Activated CD4-positive, CD25-positive, alpha-beta regulatory T cell treated with anti-CD3 and anti-CD28 coated beads, Interleukin-2, amount 50 U/mL, for 24 hours (primary cell): ENCODE results near the gene APOOL.

ENCODE experiments used
- ATAC-seq, 2 donors: fragments of 150-1000 bp; cut with Tn5 transposase; one replicate each; pipeline ENCODE4 v1.10.0; 2021; ENCODE audit warnings: mild to moderate bottlenecking in 1 of 2, moderate library complexity in 1 of 2

Gene APOOL

DNA sequence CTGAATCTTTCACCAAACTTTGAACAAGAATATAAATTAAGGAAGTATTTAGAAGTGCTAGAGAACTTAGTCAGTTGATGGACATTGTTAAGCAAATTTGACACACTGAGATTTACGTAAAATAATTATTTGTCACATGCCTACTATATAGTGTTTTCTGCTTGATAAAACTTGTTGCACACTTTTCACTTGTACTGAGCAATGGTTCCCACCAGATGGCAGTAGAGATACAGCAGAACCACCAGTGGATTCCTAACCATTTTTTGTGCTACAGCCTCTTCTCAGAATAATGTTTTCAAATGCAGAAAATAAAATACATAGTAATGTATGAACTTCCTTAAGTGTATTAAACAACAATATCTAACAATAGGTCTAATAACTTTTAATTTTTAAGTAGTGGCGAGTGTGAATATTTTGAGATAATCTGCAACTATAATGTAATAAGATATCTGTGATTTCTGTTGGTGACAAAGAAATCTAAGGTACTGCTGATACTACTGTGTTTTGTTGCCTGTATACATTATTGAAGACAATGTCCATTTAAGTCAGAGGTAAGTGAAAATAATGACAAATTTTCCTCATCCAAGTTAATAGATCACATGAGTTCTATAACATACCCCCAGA lies 81.2 kb downstream of the APOOL start:
- no peak for ATAC-seq

DNA sequence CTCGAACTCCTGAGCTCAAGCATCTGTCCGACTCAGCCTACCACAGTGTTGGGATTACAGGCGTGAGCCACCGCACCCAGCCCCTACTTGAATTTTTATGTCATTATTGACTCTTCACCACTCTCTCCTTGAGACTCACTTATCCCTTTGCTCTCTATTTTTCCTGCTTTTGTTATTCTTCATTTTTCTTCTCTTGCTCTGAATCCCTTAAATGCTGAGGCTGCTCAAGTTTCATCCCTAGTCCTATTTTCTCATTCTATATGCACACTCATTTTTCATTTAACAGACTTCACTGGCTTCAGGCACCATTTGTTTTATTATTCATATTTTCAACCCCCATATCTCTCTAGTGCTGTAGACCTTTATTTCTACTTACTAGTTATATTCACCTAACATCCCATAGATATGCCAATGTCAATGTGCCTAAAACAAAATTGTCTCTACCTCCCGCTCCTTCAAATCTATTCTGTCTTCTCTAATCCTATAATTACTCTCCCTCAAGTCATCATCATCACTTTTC lies 85.7 kb downstream of the APOOL start:
- no peak for ATAC-seq

DNA sequence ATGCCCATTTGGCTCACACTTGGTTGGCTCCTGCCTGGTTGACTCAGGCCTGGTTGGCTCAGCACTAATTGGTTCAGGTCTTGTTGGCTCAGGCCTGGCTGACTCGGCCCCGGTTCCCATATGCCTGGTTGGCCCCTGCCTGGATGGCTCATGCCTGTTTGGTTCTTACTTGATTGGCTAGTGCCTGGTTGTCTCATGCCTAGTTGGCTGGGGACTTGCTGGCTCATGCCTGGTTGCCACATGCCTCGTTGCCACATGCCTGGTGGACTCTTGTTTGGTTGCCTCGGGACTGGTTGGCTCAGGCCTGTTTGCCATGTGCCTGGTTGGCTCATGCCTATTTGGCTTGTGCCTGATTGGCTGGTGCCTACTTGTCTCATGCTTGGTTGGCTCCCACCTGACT lies 103.7 kb downstream of the APOOL start:
- ATAC-seq = no peak

DNA sequence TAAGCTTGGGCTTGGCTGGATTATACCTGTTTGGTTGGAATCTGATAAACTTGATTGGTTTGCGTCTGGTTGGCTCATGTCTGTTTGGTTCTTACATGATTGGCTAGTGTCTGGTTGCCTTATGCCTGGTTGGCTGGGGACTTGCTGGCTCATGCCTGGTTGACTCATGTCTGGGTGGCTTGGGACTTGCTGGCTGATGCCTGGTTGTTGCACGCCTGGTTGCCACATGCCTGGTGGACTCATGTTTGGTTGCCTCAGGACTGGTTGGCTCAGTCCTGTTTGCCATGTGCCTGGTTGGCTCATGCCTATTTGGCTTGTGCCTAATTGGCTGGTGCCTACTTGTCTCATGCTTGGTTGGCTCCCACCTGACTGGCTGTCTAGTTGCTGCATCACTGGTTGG lies 104.5 kb downstream of the APOOL start:
- ATAC-seq = no peak

DNA sequence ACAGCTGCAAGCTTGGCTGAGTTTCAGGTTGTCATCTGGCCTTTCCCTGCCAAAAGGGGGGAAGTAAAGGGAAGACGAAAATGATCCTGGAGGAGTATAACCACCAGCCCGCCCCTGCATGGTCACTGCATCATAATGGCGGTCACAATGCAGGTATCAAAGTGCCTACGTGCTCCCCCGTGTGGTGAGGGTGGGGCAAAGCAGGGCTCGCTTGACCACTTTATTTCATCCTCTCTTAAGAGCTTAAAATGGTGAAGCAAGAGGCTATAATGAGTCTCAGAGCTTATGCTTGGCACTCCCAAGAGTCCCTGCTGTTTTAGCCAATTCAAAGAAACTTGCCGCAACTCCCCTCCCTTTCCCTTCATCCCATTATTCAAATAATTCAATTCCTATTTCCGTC lies 105.6 kb downstream of the APOOL start:
- no peak for ATAC-seq

DNA sequence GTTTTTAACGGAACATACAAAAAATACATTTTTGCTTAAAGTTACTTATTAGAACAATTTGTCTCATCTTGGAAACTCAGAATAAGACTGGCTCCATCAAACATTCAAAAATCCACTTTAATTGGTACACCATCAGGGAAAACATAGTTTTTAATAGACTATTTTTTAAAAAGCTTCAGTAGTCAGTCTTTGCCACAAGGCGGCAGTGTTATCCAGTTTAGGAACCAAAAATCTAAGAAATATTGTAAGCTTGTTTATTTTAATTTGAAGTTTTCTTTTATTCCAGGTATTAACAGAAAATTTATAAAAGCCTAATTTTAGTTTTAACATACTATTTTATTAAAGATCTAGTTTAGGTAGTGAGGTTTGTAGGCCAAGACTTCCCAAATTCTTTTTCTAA lies 107.7 kb downstream of the APOOL start:
- no peak for ATAC-seq

DNA sequence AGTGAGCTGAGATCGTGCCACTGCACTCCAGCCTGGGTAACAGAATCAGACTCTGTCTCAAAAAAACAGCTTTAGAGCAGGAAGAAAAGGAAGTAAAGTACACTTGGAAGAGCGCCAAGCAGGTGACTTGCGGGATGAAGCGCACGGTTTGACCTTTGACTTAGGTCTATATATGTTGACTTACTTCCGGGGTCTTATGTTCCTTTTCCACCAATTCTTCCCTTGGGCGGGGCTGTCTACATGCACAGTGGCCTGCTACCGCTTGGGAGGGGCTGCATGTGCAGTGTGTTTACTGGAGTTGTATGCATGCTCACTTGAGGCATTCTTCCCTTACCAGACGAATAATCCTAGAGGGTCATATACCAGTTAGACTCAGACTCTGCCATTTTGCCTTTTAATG lies 108.6 kb downstream of the APOOL start:
- ATAC-seq = no peak

DNA sequence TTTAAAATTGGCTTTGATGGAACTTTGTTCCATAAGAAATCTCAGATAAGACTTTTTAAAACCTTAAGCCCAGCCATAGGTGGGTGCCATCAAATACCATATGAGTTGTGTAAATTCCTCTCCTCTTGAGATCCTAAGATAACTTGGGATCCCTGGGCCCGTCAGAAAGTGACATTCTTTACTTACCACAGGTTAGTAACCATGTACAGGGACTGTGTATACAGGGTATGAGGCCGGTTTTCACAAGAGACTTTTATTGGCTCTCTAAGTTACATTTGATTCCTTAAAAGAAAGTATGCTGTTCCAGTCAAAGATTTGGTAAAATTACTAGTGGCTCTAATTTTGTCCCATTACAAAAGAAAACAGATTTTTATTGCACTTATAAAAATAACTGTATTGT lies 110.1 kb downstream of the APOOL start:
- no peak for ATAC-seq

DNA sequence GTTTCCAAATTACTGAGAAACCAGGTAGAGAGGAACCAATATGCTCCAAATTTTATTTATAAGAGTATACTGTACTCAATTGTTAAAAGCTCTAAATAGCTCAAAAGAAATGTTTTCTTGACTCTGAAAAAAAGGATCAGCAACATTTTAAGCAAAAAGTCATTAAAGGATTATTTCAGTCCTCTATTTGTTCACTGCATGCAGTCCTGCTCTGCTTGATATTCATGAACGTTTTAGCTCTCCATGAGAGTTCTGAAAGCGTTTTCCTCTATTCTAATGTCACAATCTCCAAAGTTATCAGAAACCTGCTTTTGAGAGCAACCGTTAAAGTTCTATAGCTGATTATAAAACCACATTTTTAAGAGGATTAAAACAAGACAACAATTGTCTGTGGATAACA lies 110.5 kb downstream of the APOOL start:
- no peak for ATAC-seq

DNA sequence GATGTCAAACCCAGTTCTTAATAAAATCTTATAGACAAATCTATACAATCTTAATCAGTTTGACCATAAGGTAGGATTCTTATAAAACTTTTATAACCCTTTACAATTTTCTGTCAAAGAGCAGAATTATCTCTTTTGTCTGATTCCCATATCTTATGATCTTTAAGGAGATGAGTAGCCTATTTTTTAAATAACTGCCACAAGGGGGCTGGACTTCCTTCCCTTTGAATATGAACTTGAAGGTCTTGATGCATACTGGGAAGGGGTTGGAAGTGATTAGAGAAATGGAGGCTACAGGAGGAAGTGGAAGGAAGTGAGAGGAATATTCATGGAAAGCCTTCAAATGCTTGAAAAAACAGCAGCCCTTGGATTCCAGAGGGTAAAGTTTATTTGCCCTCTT lies 111.1 kb downstream of the APOOL start:
- ATAC-seq = no peak

DNA sequence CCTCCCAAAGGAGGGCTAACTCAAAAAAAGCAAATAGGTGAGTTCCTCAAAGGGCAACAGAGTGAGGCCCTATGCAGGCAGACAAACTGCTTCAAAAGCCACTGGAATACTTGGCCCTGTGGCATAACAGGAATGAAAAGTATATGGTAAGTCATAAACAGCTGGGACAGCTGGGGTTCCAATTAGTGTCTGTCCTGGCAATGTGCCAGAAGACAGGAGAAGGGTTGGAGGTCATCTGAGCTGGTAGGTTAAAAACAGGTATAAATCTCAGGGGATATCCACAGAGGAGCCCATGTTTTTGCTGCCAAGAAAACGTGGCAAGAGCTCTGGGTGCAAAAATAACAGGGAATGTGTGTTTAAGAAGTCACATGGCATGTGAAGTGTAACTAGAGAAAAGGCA lies 111.6 kb downstream of the APOOL start:
- ATAC-seq = no peak

DNA sequence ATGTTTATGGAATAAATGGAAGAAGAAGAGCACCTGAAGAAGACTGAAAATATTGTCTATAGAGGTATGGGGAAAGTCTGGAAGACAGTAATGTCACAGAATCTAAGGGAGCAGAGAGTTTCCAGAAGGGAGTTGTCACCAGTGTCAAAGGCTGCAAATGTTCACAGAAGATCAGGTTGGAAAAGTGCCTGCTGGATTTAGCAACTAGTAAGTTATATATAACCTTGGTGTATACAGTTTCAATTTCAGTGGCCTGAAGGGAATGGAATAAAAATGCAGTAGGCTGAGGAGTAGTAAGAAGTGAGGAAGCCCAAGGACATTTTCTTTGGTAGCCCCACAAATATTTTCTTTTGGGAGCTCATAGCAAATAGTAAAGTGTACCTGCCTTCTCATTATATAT lies 132.7 kb downstream of the APOOL start:
- ATAC-seq = no peak

DNA sequence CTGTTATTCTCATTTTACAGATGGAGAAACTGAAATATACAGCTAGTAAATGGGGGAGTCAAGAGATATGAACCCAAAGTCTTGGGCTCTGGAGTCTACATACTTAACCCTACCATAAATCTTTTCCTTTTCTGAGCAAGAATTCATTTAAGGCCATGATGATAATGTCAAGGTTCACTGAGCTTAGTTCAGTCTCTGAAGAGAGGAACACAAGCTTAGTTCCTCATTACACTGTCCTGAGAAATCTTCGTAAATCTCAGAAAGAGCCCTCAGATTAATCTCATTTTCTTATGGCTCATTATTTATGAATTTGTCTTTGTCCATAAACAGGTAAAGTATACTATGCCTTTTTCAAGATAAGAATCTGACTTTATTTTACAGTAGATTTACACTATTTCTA lies 135.7 kb downstream of the APOOL start:
- ATAC-seq = no peak

DNA sequence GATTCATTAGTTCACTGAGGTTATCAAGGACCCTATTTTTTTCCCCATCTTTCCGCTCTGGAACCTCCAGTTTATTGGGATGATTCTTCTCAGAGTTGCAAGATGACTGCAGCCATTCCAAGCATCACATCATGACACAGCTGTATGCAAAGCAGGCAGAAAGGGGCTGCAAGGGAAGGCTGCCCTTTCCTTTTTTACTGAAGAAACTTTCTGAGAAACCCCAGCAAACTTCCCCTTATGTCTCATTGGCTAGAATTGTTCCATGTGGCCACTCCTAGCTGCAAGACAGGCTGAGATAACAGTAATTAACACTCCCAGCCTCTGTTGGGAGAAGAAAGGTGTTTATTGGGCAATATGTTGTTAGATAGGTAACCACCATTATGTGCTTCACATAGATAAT lies 137.3 kb downstream of the APOOL start:
- no peak for ATAC-seq
